Retina (tissue), 1 donor: ENCODE data around the gene TRPV6.

Experiments used
- DNase-seq: peaks from one replicate; pipeline ENCODE4 v3.0.0-alpha.2; 2016

Gene TRPV6

GRCh38 chr7:142885311-142886230 is at the start of gene TRPV6:
Gene TRPV6 (minus strand): TSS chr7:142885745.
- DNase-seq: no peak

GRCh38 chr7:142934056-142934455 is 48.5 kb upstream of the TRPV6 start:
- DNase-seq: no peak

DNA sequence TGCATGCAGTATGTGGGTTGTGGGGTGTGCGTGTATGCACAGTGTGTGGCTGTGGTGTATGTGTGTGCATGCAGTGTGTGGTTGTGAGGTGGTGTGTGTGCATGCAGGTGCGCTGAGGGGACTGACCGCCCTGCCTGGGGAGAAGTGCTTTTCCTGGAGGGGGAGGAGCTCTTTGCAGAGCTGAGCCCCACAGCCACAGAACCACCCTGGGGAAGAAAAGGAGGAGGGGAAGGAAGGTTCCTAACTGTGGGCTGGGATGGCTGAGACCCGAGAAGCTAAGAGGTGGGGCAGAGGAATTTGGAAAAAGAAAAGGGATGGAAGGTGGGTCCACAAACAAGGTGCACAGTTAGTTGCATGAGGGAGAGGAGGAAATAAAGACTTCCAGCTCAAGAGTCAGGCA is 48.1 kb upstream of the TRPV6 start, which contains the start of gene TRPV5:
TSS of gene TRPV5 (minus strand) at position 123 of the 400 bp plus-strand sequence. CDS start 287 bp downstream, outside the sequence.
- no peak for DNase-seq

DNA sequence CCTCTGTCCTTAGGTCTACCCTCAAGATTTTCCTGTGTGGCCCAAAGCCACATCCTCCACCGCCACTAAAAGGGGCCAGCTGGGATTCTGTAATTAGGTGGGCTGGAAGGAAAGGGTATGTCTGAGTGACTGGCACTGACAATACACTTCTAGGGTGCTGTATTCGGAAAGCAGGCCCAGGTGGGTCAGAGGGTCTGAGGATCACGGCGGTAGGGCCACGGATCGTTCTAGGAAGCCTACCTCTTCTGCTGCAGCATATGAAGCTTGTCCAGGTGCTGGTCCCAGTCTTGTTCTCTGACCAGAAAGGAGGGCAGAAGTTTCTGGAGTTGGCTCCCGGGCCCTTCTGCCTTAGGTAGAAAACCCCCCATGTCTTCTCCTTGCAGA is 47.5 kb upstream of the TRPV6 start:
- DNase-seq: no peak

- DNase-seq: no peak
These were observed 47.0 kb upstream of the TRPV6 start for GRCh38 chr7:142932386-142933091.

DNA sequence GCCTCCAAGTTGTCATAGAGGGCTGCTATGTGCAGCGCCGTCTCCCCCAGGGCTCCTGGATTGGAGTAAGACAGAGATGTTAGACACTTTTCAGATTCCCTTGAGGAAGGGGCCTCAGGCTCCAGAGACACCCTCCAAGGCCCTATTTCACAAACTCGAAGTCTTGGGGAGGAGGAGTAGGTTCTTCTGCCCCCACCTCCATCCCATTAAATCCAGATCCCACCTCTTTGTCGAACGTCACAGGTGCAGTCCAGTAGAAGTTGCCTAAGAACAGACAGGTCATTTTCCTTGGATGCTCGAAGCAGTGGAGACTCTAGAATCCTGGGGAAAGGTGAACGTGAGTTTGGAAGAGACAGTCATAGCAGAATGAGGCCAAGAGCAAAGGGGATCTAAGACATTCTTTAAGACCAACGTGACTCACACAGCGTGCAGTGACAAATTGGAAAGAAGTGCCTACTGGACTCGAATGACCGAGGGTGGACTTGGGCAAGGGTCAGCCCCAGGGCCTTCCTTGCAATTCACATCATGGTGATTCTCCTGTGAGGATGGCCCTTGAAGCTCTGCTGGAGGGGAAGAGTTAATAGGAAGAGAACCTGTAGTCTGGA is 44.7 kb upstream of the TRPV6 start:
- DNase-seq: no peak

- no peak for DNase-seq
These were observed 42.4 kb upstream of the TRPV6 start for GRCh38 chr7:142927949-142928348.

- DNase-seq: no peak
These were observed 41.7 kb upstream of the TRPV6 start for GRCh38 chr7:142927085-142927745.

DNA sequence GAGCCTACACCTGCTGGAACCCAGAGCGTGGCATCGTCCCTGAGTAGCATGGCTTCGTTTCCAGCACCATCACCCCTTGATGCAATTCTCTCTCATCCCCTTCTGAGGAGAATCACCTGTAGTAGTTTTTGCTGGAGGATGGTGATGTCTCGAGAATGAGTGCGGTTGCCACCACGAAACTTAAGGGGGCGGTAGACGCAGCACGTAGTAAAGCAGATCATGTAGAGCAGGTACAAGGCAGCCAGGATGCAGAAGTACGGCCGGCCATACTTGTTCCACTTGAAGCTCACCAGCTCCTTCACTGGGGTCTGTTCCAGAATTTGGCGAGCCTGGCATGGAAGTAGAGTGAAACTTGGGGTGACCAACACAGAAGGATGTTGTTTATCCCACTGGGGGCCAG is 39.9 kb upstream of the TRPV6 start:
- no peak for DNase-seq

DNA sequence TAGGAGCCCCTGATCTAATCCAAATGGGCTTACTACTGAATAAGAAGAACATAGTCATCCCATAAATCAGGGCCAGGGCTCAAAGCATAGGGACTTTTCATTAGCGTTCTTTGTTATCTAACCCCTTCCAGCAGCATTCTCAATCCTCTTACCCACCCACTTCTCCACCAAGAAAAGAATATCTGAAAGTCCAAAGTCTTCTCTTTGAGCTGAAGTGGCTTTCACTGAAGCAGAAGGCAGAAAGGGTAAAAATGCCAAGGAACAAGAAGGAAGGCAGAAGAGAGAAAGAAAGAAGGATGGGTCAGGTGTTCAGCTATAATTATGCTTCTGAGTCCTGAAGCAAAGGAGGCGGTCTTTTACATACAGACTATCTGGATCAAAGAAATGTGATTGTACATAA is 37.8 kb upstream of the TRPV6 start:
- no peak for DNase-seq

DNA sequence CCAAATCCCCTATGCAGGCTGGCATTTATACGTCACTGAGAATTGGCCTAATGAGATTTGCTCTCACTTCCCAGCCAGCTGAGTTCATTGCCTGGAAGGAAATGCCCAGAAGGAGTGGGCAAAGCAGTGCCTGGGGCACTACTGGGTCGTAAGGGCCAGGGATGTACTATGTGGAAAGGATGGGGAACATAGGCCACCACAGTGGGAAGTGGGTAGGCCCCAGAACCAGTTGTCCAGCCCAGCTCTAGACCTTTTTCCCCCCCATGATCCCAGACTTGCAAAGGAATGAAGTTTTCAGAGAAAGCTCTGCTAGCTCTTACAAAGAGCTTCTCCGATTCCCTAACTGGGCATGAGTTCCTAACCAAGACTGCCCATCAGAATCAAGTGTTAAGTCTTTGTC is 34.1 kb upstream of the TRPV6 start:
- no peak for DNase-seq

GRCh38 chr7:142918901-142919300 is 33.4 kb upstream of the TRPV6 start:
- no peak for DNase-seq

GRCh38 chr7:142917447-142917846 is 31.9 kb upstream of the TRPV6 start:
- DNase-seq: no peak

GRCh38 chr7:142916508-142916907 is 31.0 kb upstream of the TRPV6 start:
- DNase-seq: no peak

DNA sequence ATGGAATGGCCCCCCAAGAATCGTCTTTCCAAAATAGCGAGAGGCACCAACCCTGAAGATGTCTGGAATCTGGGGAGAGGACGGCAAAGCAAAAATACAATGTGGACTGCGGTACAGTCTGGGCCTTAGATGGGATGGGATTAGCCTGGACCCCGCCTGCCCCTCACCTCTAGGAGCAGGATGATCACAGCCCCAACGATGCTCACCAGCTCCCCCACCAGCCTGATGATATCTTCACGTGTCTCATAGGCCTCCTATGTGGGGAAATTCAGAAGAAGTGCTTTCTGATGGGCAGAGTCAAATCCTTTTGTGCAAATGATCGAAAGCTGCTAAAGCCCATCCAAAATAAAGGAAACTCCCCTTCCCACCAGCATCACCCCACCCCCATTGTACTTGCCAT is 29.8 kb upstream of the TRPV6 start:
- no peak for DNase-seq

GRCh38 chr7:142914121-142914520 is 28.6 kb upstream of the TRPV6 start:
- DNase-seq: no peak

DNA sequence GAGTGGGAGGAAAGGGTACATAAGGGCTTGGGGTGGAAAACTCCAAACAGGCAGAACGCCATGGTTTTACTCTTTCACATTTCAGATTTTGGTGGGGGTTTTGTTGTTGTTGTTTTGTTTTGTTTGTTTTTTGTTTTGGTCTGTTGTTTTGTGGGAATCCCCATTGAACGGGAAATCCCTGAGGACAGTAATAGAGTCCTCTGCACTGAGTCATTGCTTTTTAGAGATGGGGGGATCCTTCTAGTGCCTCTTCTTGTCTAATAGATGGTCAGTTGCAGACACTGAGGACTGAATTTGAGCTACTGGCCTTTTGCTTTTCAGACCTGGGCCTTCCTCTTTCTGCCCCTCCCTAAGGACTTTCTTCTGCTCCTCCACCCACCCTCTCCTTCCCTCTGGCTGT is 28.0 kb upstream of the TRPV6 start:
- no peak for DNase-seq

- no peak for DNase-seq
These were observed 27.5 kb upstream of the TRPV6 start for GRCh38 chr7:142913051-142913450.

DNA sequence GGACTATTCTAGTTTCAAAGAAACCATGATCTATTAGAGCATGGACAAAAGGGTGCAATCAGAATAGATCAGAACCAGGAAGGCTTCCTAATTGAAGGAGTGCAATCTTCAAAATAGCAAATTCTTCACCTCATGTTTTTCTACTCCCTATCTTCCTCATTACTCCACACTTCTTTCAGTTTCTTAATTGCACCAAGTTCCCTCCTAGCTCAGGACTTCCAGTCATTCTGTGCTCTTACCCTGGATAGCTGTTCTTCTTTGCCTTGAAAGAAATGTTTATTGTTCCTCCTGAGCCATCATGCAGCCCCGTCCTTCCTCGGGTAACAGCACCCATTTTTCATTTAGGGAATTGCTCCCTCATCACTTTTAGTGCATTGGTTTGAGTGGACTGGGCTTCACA is 24.9 kb upstream of the TRPV6 start:
- DNase-seq: no peak

DNA sequence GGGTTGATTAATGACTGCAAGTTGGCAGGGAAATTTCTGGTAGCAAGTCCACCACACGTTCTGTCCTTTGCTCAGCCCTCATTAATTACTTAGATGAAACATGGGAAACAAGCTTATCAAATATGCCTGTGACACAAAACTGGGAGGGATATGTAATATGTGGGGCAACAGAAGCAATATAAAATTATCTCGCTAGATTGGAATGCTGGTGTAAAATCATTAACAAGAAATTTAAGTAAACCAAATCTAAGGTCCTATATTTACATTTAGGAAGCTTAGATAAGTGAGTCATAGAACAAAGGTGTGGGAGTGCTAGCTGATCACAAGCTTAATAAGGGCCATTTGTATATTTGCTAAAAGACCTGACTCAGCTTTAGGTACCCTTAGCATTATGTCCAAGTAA is 24.5 kb upstream of the TRPV6 start:
- no peak for DNase-seq

GRCh38 chr7:142908921-142909890 is 23.7 kb upstream of the TRPV6 start:
- no peak for DNase-seq

GRCh38 chr7:142908290-142908689 is 22.7 kb upstream of the TRPV6 start:
- DNase-seq: no peak
